K562 (cell line): Measurements from ENCODE around the gene PPP1R12B. TPM values are rescaled to one million over a fixed set of nuclear protein-coding genes. Genes with fewer than 3 reads are reported as not detected.
A peak's percentile ranks its signal among the peaks of the same experiment; 100 is the strongest.
"Not testable (repeated sequence)": the region's sequence is repeated elsewhere in the genome, so short reads cannot be mapped to it uniquely, and the experiment has no call there.

Experiments used
- ATAC-seq: fragments of 200-7000 bp; cut with Tn5 transposase; 3 replicates; pipeline ENCODE4 v1.9.1; 2020; ENCODE audit warnings: moderate library complexity
- BruUV-seq: library from RNA; stranded (reverse); fragments of 400-500 nt; replicated peaks from 2 replicates; lab custom pipeline; 2021; lab: Mats Ljungman, UMichigan
- CTCF ChIA-PET: fragments of 300-600 bp; formaldehyde crosslinking; extraction: SDS; loops from one replicate; lab custom pipeline; 2021; ENCODE audit warnings: low intra/inter-chr PET ratio; lab: Yijun Ruan, JAX
- POLR2A ChIA-PET: fragments of 300-600, 350-650 bp; sonication (Branson Sonifier 250); formaldehyde crosslinking; extraction: SDS; loops from one replicate; lab custom pipeline; 2021; ENCODE audit warnings: antibody characterized with exemption, inconsistent platforms; lab: Yijun Ruan, JAX
- DNase-seq, 4 experiments: peaks; one replicate each; pipeline versions ENCODE4 v3.0.0 to v3.0.0-alpha.2; 2011 to 2018; ENCODE audit warnings: low spot score in 3 of 4, mixed read lengths in 3 of 4; ENCODE audit errors: extremely low read depth in 1 of 4
- FAIRE-seq: peaks from 2 replicates; lab custom pipeline; 2011; peaks lifted over from hg19 to GRCh38; lab: Jason Lieb, UNC
- H2AFZ ChIP-seq: 2 replicates; pipeline ENCODE4 v1.6.0; 2011; ENCODE audit warnings: low read depth, low read length, control low read depth, inconsistent platforms
- H3K27ac ChIP-seq: fragments of 200-600 bp; 3 replicates; pipeline ENCODE4 v1.8.0; 2011; ENCODE audit warnings: low read depth, mild to moderate bottlenecking, control low read depth, inconsistent platforms, low read length, moderate library complexity, mixed read lengths; ENCODE audit errors: extremely low read depth
- H3K27me3 ChIP-seq, 2 experiments: fragments of 300-600 bp in 1 of 2; 2 replicates in 1 of 2; 3 replicates in 1 of 2; pipeline versions ENCODE4 v1.6.0 to v1.8.0; 2011; ENCODE audit warnings: inconsistent platforms in 2 of 2, low read length in 2 of 2, mild to moderate bottlenecking in 1 of 2, mixed read lengths in 1 of 2, moderate library complexity in 1 of 2; ENCODE audit not compliant: control insufficient read depth in 2 of 2, insufficient read depth in 2 of 2
- H3K36me3 ChIP-seq: fragments of 300-600 bp; 3 replicates; pipeline ENCODE4 v1.8.0; 2011; ENCODE audit warnings: mild to moderate bottlenecking, low read length, inconsistent platforms; ENCODE audit not compliant: control insufficient read depth, insufficient read depth
- H3K4me1 ChIP-seq, 2 experiments: fragments of 200-600 bp in 1 of 2; replicated peaks in 1 of 2; 2 replicates in 1 of 2; 3 replicates in 1 of 2; pipeline versions ENCODE4 v1.5.1 to v1.8.0; 2011; ENCODE audit warnings: inconsistent platforms in 2 of 2, low read length in 2 of 2, mild to moderate bottlenecking in 1 of 2, mixed read lengths in 1 of 2, moderate library complexity in 1 of 2; ENCODE audit not compliant: control insufficient read depth in 2 of 2, insufficient read depth in 2 of 2
- H3K4me2 ChIP-seq: 2 replicates; pipeline ENCODE4 v1.6.1; 2011; ENCODE audit warnings: low read length, control low read depth, inconsistent platforms, mixed read lengths; ENCODE audit not compliant: insufficient read depth
- H3K4me3 ChIP-seq: fragments of 200-600 bp; sonication (generic), shearing (Covaris generic); 2 replicates; pipeline ENCODE4 v1.5.1; 2016; ENCODE audit warnings: control low read depth, inconsistent platforms
- H3K79me2 ChIP-seq: fragments of 200-600 bp; 3 replicates; pipeline ENCODE4 v1.8.0; 2011; ENCODE audit warnings: low read length, inconsistent platforms; ENCODE audit not compliant: control insufficient read depth, insufficient read depth
- H3K9ac ChIP-seq, 2 experiments: 2 replicates each; pipeline versions ENCODE4 v1.6.0 to v1.6.1; 2011; ENCODE audit warnings: low read depth in 2 of 2, low read length in 2 of 2, control low read depth in 1 of 2, inconsistent platforms in 1 of 2, mild to moderate bottlenecking in 1 of 2, mixed read lengths in 1 of 2; ENCODE audit not compliant: insufficient read depth in 1 of 2
- H3K9me1 ChIP-seq: one replicate; pipeline ENCODE4 v1.6.0; 2011; ENCODE audit warnings: inconsistent platforms, mild to moderate bottlenecking, low read length, moderate library complexity; ENCODE audit not compliant: control insufficient read depth, insufficient read depth
- H3K9me3 ChIP-seq: replicated peaks from 2 replicates; pipeline ENCODE4 v1.5.1; 2011; ENCODE audit warnings: low read depth, low read length, inconsistent platforms; ENCODE audit not compliant: control insufficient read depth, insufficient read depth
- H4K20me1 ChIP-seq: replicated peaks from 2 replicates; pipeline ENCODE4 v1.6.1; 2011; ENCODE audit warnings: low read length, inconsistent platforms, mixed read lengths; ENCODE audit not compliant: control insufficient read depth, insufficient read depth
- ATF1 ChIP-seq, 2 experiments: fragments of 450-650 bp in 1 of 2; IDR thresholded peaks; 2 replicates each; pipeline ENCODE4 v1.6.1; 2016; ENCODE audit warnings: missing compliant biosample characterization in 1 of 2, missing genetic modification characterization in 1 of 2
- CBFA2T3 ChIP-seq: fragments of 450-650 bp; IDR thresholded peaks from 2 replicates; pipeline ENCODE4 v1.6.1; 2017
- EP400 ChIP-seq: fragments of 450-650 bp; IDR thresholded peaks from 2 replicates; pipeline ENCODE4 v1.6.1; 2017; ENCODE audit warnings: antibody characterized with exemption, mild to moderate bottlenecking, moderate library complexity
- ETV5 ChIP-seq: sonication (generic); formaldehyde crosslinking; IDR thresholded peaks from 2 replicates; pipeline ENCODE4 v1.4.0; 2020; ENCODE audit warnings: low read depth, mild to moderate bottlenecking, missing genetic modification reagents
- FOXK2 ChIP-seq, 2 experiments: fragments of 450-650 bp; IDR thresholded peaks in 1 of 2; conservative IDR thresholded peaks in 1 of 2; 2 replicates each; pipeline ENCODE4 v1.6.1; 2016; ENCODE audit warnings: low read depth in 2 of 2, mild to moderate bottlenecking in 1 of 2
- JUND ChIP-seq, 2 experiments: IDR thresholded peaks; 2 replicates in 1 of 2; 3 replicates in 1 of 2; pipeline ENCODE4 v1.6.1; 2011; ENCODE audit warnings: borderline replicate concordance in 2 of 2, low read depth in 2 of 2, low read length in 2 of 2, improper control_type of control experiment in 1 of 2, missing biosample characterization in 1 of 2, missing genetic modification characterization in 1 of 2, missing genetic modification reagents in 1 of 2
- MYC ChIP-seq, 2 experiments: fragments of 250-450 bp in 1 of 2; sonication (Bioruptor Pico) in 1 of 2; IDR thresholded peaks; 2 replicates each; pipeline versions ENCODE4 v1.5.1 to v1.6.1; 2012 to 2021; ENCODE audit warnings: low read depth in 2 of 2, borderline replicate concordance in 1 of 2, improper control_type of control experiment in 1 of 2, low read length in 1 of 2, mild to moderate bottlenecking in 1 of 2, moderate library complexity in 1 of 2
- SMAD4 ChIP-seq: fragments of 250-450 bp; sonication (Bioruptor Pico); conservative IDR thresholded peaks from 2 replicates; pipeline ENCODE4 v1.8.0; 2021; ENCODE audit warnings: inconsistent platforms, mild to moderate bottlenecking, moderate library complexity
- SP1 ChIP-seq: sonication (generic); formaldehyde crosslinking; IDR thresholded peaks from 2 replicates; pipeline ENCODE4 v1.8.1; 2022; ENCODE audit warnings: mild to moderate bottlenecking, missing genetic modification reagents
- TAL1 ChIP-seq: fragments of 450-650 bp; IDR thresholded peaks from 2 replicates; pipeline ENCODE4 v1.6.1; 2016; ENCODE audit warnings: mild to moderate bottlenecking
- ZNF384 ChIP-seq: IDR thresholded peaks from 2 replicates; pipeline ENCODE4 v1.6.1; 2012; ENCODE audit warnings: low read depth, low read length, improper control_type of control experiment
- WGBS: fragments of 100-300 bp; shearing (Covaris generic); methylation state at CpG from one replicate; pipeline ENCODE4 v1.1.6; 2016; ENCODE audit warnings: low coverage, mixed read lengths; ENCODE audit not compliant: insufficient coverage; ENCODE audit errors: missing lambda C conversion rate; 5-methylcytosine and 5-hydroxymethylcytosine counted together
- in situ Hi-C: fragments of 300-500 bp; cut with MboI; formaldehyde crosslinking; loops from 4 replicates; pipeline ENCODE4 v1.15.0; 2018; ENCODE audit warnings: inconsistent platforms, mixed read lengths
- intact Hi-C: fragments of 100-400 bp; cut with micrococcal nuclease; formaldehyde crosslinking; loops from 2 replicates; pipeline ENCODE4 v1.14.2; 2022
- polyA plus RNA-seq, 8 experiments: library from polyadenylated mRNA; depleted of rRNA in 4 of 8; stranded (reverse) in 5 of 8; unstranded in 3 of 8; fragments of >200 nt; fragmentation: Nextera tagmentation in 2 of 8; fragmentation: Illumina TruSeq in 1 of 8; extraction: Ambion mirVana in 2 of 8; extraction: Trizol in 1 of 8; gene quantifications; 2 replicates each; pipeline versions ENCODE4 v1.2.1 to v1.2.3, GENCODE V29; 2011 to 2014; ENCODE audit warnings: inconsistent platforms in 1 of 8, missing spikeins in 1 of 8
- total RNA-seq, 7 experiments: library from RNA; depleted of rRNA in 6 of 7; stranded (reverse); fragments of >200 nt in 6 of 7; fragmentation: Illumina TruSeq in 2 of 7; extraction: Trizol in 2 of 7; gene quantifications; 2 replicates each; pipeline versions ENCODE4 v1.2.1 to v1.2.3, GENCODE V29; 2011 to 2021; ENCODE audit warnings: low replicate concordance in 1 of 7
- TF ChIP-seq, protein P1 (sequence below), 2 experiments: fragments of 150-350 bp in 1 of 2; IDR thresholded peaks; 2 replicates each; pipeline ENCODE4 v1.6.1; 2012 to 2016; ENCODE audit warnings: low read depth in 2 of 2, low read length in 2 of 2, mild to moderate bottlenecking in 1 of 2, moderate library complexity in 1 of 2
- TF ChIP-seq, protein P2 (sequence below), 3 experiments: IDR thresholded peaks in 2 of 3; conservative IDR thresholded peaks in 1 of 3; 2 replicates each; pipeline ENCODE4 v1.5.1; 2011 to 2012; ENCODE audit warnings: low read length in 3 of 3, mild to moderate bottlenecking in 3 of 3, control low read depth in 2 of 3, improper control_type of control experiment in 1 of 3, inconsistent platforms in 1 of 3, low read depth in 1 of 3, mixed read lengths in 1 of 3, moderate library complexity in 1 of 3; ENCODE audit not compliant: insufficient read depth in 2 of 3

The PPP1R12B gene
- total and polyA plus RNA-seq, 9 of the 15 experiments (the other 6 are each of a cell fraction or from before 2014, with no cell fraction given): 0.73 to 16.9 (median 13.6) TPM

DNA sequence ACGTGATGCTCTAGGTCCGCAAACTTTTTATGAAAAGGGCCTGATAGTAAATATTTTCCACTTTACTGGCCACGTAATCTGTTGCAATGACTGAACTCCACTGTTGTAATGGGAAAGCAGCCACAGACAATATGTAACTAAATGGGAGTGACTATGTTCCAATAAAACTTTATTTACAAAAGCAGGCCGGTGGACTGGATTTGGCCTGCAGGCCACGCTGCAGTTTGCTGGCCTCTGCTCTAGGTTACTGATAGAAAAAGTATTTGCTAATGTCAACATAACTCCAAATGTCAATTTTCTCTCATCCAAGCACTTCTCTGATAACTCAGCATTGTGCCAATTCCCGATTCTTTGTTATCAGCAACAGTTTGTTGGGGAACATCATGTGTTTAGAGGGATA lies 160.4 kb downstream of the PPP1R12B start:
- H3K4me3 ChIP-seq; BruUV-seq; H3K9ac ChIP-seq; H3K9me1 ChIP-seq; H3K9me3 ChIP-seq; H3K36me3 ChIP-seq; H4K20me1 ChIP-seq; H3K79me2 ChIP-seq; H3K4me1 ChIP-seq; H3K27me3 ChIP-seq; TF ChIP-seq ATF1 (CRISPR knock-in tag; IDR thresholded peaks at IDR 0.05); MYC (CRISPR knock-in tag; IDR thresholded peaks at IDR 0.05; ENCODE audit: borderline replicate concordance, low read depth); JUND (IDR thresholded peaks at IDR 0.05; ENCODE audit: borderline replicate concordance, low read depth, low read length): not testable (repeated sequence)
- intact Hi-C loops (loop anchor here (2.0 to 10.0 kb wide), 2 partner anchors 62 to 96 kb away; no protein-coding TSS in a partner anchor), in situ Hi-C loops (loop anchor here (5.0 kb wide), 1 partner anchor 58 kb away; no protein-coding TSS in a partner anchor)
- DNase-seq (peak in 1 of 4 experiments; percentile 35), ATAC-seq (peak; percentile 72), FAIRE-seq (peak; percentile 35)
- 61% methylated on average over 6 of the region's 6 CpGs for WGBS
- Histone ChIP-seq H3K27ac (peak overlapping the region; percentile 49; the same call in 1 of the 3 replicates), H2AFZ (peak overlapping the region; percentile 14; the same call in 1 of the 2 replicates), H3K4me2 (peak overlapping the region; percentile 40; the same call in 1 of the 2 replicates)
- CTCF ChIA-PET: interaction anchor here (1.9 kb wide), 1 partner anchor 63 kb away, joined by 4 read pairs; no protein-coding TSS in a partner anchor
- POLR2A ChIA-PET: interaction anchor here (0.9 to 1.1 kb wide), 2 partner anchors 8 to 18 kb away, joined by 3 read pairs; no protein-coding TSS in a partner anchor
- TF ChIP-seq EP400 (0 out of 2 replicates have a peak, but pooled peaks have one; percentile 14), ATF1 (tag; IDR thresholded peaks at IDR 0.05) (peak; percentile 14; the same call in 1 of the 2 replicates), SP1 (CRISPR knock-in tag) (0 out of 2 replicates have a peak, but pooled peaks have one; percentile 31), FOXK2 (conservative IDR thresholded peaks at IDR 0.05 in 1 of 2, IDR thresholded peaks at IDR 0.05 in 1 of 2; ENCODE audit: low read depth in 2 of 2) (peak in 1 of 2 experiments; percentile 36; a peak in 1 of 4 replicates), TAL1 (0 out of 2 replicates have a peak, but pooled peaks have one; percentile 4), ETV5 (peak; percentile 35; the same call in 1 of the 2 replicates), CBFA2T3 (peak; percentile 57; the same call in 1 of the 2 replicates), ZNF384 (peak; percentile 27; the same call in 1 of the 2 replicates), MYC (IDR thresholded peaks at IDR 0.05; ENCODE audit: low read depth, low read length) (0 out of 2 replicates have a peak, but pooled peaks have one; percentile 33), SMAD4 (CRISPR knock-in tag) (0 out of 2 replicates have a peak, but pooled peaks have one; percentile 25), JUND (tag; IDR thresholded peaks at IDR 0.05; ENCODE audit: borderline replicate concordance, low read depth, low read length) (0 out of 3 replicates have a peak, but pooled peaks have one; percentile 28)
- TF ChIP-seq, protein P1, sequence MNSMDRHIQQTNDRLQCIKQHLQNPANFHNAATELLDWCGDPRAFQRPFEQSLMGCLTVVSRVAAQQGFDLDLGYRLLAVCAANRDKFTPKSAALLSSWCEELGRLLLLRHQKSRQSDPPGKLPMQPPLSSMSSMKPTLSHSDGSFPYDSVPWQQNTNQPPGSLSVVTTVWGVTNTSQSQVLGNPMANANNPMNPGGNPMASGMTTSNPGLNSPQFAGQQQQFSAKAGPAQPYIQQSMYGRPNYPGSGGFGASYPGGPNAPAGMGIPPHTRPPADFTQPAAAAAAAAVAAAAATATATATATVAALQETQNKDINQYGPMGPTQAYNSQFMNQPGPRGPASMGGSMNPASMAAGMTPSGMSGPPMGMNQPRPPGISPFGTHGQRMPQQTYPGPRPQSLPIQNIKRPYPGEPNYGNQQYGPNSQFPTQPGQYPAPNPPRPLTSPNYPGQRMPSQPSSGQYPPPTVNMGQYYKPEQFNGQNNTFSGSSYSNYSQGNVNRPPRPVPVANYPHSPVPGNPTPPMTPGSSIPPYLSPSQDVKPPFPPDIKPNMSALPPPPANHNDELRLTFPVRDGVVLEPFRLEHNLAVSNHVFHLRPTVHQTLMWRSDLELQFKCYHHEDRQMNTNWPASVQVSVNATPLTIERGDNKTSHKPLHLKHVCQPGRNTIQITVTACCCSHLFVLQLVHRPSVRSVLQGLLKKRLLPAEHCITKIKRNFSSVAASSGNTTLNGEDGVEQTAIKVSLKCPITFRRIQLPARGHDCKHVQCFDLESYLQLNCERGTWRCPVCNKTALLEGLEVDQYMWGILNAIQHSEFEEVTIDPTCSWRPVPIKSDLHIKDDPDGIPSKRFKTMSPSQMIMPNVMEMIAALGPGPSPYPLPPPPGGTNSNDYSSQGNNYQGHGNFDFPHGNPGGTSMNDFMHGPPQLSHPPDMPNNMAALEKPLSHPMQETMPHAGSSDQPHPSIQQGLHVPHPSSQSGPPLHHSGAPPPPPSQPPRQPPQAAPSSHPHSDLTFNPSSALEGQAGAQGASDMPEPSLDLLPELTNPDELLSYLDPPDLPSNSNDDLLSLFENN (IDR thresholded peaks at IDR 0.05; ENCODE audit: low read depth in 2 of 2, low read length in 2 of 2): 0 out of 4 replicates have a peak, but pooled peaks of 1 of the 2 experiments have one; percentile 20
- TF ChIP-seq, protein P2, sequence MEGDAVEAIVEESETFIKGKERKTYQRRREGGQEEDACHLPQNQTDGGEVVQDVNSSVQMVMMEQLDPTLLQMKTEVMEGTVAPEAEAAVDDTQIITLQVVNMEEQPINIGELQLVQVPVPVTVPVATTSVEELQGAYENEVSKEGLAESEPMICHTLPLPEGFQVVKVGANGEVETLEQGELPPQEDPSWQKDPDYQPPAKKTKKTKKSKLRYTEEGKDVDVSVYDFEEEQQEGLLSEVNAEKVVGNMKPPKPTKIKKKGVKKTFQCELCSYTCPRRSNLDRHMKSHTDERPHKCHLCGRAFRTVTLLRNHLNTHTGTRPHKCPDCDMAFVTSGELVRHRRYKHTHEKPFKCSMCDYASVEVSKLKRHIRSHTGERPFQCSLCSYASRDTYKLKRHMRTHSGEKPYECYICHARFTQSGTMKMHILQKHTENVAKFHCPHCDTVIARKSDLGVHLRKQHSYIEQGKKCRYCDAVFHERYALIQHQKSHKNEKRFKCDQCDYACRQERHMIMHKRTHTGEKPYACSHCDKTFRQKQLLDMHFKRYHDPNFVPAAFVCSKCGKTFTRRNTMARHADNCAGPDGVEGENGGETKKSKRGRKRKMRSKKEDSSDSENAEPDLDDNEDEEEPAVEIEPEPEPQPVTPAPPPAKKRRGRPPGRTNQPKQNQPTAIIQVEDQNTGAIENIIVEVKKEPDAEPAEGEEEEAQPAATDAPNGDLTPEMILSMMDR (IDR thresholded peaks at IDR 0.05 in 2 of 3, conservative IDR thresholded peaks at IDR 0.05 in 1 of 3; ENCODE audit: insufficient read depth in 2 of 3, low read depth in 1 of 3, low read length in 3 of 3): peak in 1 of 3 experiments; percentile 42; a peak in 3 of 6 replicates
